ENCODE data around the gene GALNT7.

GALNT7 gene

GRCh38 chr4:173316060-173316459 lies 147.4 kb downstream of the GALNT7 start:
- no peak for DNase-seq

GRCh38 chr4:173317004-173317403 lies 148.4 kb downstream of the GALNT7 start:
- peak; percentile 73 for DNase-seq

GRCh38 chr4:173318240-173318639 lies 149.6 kb downstream of the GALNT7 start:
- no peak for DNase-seq

GRCh38 chr4:173318648-173319211 lies 150.1 kb downstream of the GALNT7 start:
- peak; percentile 76 for DNase-seq

- DNase-seq, result no peak
Observed at GRCh38 chr4:173319696-173320095, 151.1 kb downstream of the GALNT7 start.

GRCh38 chr4:173325007-173325736 lies 156.6 kb downstream of the GALNT7 start:
- DNase-seq, result no peak

GRCh38 chr4:173328236-173328901 lies 159.8 kb downstream of the GALNT7 start:
- peak; percentile 15 for DNase-seq

GRCh38 chr4:173330590-173330989 lies 162.0 kb downstream of the GALNT7 start:
- peak; percentile 19 for DNase-seq

- DNase-seq, result peak; percentile 51
Observed at GRCh38 chr4:173332021-173332487, 163.4 kb downstream of the GALNT7 start.

GRCh38 chr4:173332963-173333657 lies 164.5 kb downstream of the GALNT7 start:
- DNase-seq, result no peak

- peak; percentile 71 for DNase-seq
Observed at GRCh38 chr4:173333658-173334084, 165.1 kb downstream of the GALNT7 start.

GRCh38 chr4:173334085-173334890 lies 165.7 kb downstream of the GALNT7 start, which contains the start of gene HMGB2:
TSS of gene HMGB2 (minus strand) at chr4:173334358. CDS start at chr4:173333649, 709 bp downstream.
- peak; percentile 100 for DNase-seq

- DNase-seq, result peak; percentile 93
Observed at GRCh38 chr4:173334891-173335752, 166.5 kb downstream of the GALNT7 start.

- DNase-seq, result no peak
Observed at GRCh38 chr4:173337463-173337862, 168.9 kb downstream of the GALNT7 start.

- DNase-seq, result no peak
Observed at GRCh38 chr4:173343832-173344397, 175.3 kb downstream of the GALNT7 start.

GRCh38 chr4:173345648-173346047 lies 177.0 kb downstream of the GALNT7 start:
- DNase-seq, result peak; percentile 38

- DNase-seq, result no peak
Observed at GRCh38 chr4:173346074-173346473, 177.5 kb downstream of the GALNT7 start.

- DNase-seq, result no peak
Observed at GRCh38 chr4:173347467-173347866, 178.9 kb downstream of the GALNT7 start.

- DNase-seq, result no peak
Observed at GRCh38 chr4:173357939-173358338, 189.3 kb downstream of the GALNT7 start.

GRCh38 chr4:173360587-173361221 lies 192.1 kb downstream of the GALNT7 start:
- DNase-seq, result peak; percentile 65

Data from hematopoietic multipotent progenitor cell treated with erythropoietin and hydrocortisone succinate and interleukin-3 and kit ligand, for 6 days (in vitro differentiated cells).